OCI-LY1 (cell line): ENCODE data around the gene VDAC1.

ENCODE experiments used
- H2AFZ ChIP-seq: fragments of 200-600 bp; sonication (generic), shearing (Covaris generic); 2 replicates; pipeline ENCODE4 v1.6.0; 2014; ENCODE audit warnings: antibody characterized with exemption, mild to moderate bottlenecking, low read length
- H3F3A ChIP-seq: fragments of 200-600 bp; sonication (generic), shearing (Covaris generic); 2 replicates; pipeline ENCODE4 v1.6.0; 2014; ENCODE audit warnings: mild to moderate bottlenecking, antibody characterized with exemption, low read length, moderate library complexity; ENCODE audit not compliant: insufficient read depth
- H3K27ac ChIP-seq: fragments of 200-600 bp; sonication (generic); 2 replicates; pipeline ENCODE4 v1.5.1; 2014; ENCODE audit warnings: low read length, mixed run types, mild to moderate bottlenecking, low read depth; ENCODE audit not compliant: poor library complexity, severe bottlenecking
- H3K27me3 ChIP-seq: fragments of 200-600 bp; sonication (generic); 2 replicates; pipeline ENCODE4 v1.6.0; 2014; ENCODE audit warnings: antibody characterized with exemption, mild to moderate bottlenecking, low read length, moderate library complexity; ENCODE audit not compliant: insufficient read depth
- H3K36me3 ChIP-seq: fragments of 200-600 bp; sonication (generic); 2 replicates; pipeline ENCODE4 v1.6.1; 2014; ENCODE audit warnings: mild to moderate bottlenecking, antibody characterized with exemption, low read length, moderate library complexity, mixed read lengths; ENCODE audit not compliant: insufficient read depth
- H3K4me1 ChIP-seq: fragments of 200-600 bp; sonication (generic); 2 replicates; pipeline ENCODE4 v1.5.1; 2014; ENCODE audit warnings: mild to moderate bottlenecking, low read length, moderate library complexity; ENCODE audit not compliant: insufficient read depth, severe bottlenecking
- H3K4me2 ChIP-seq: fragments of 200-600 bp; sonication (generic), shearing (Covaris generic); 2 replicates; pipeline ENCODE4 v1.6.1; 2014; ENCODE audit warnings: low read length
- H3K4me3 ChIP-seq: fragments of 200-600 bp; sonication (generic); 2 replicates; pipeline ENCODE4 v1.5.1; 2014; ENCODE audit warnings: low read length, low read depth, mild to moderate bottlenecking, mixed read lengths; ENCODE audit not compliant: poor library complexity, severe bottlenecking
- H3K79me2 ChIP-seq: fragments of 200-600 bp; shearing (Covaris generic); 2 replicates; pipeline ENCODE4 v1.6.1; 2016; ENCODE audit warnings: mixed run types, low read length, mixed read lengths; ENCODE audit not compliant: insufficient read depth
- H3K9ac ChIP-seq: fragments of 200-600 bp; sonication (generic), shearing (Covaris generic); 2 replicates; pipeline ENCODE4 v1.6.1; 2014; ENCODE audit warnings: mild to moderate bottlenecking, low read length, mixed read lengths
- H3K9me2 ChIP-seq: fragments of 200-600 bp; sonication (generic), shearing (Covaris generic); 2 replicates; pipeline ENCODE4 v1.6.1; 2014; ENCODE audit warnings: low read depth, mild to moderate bottlenecking, low read length, mixed read lengths
- H3K9me3 ChIP-seq: fragments of 200-600 bp; shearing (Covaris generic); 2 replicates; pipeline ENCODE4 v1.6.1; 2014; ENCODE audit warnings: low read length, mixed read lengths
- H4K20me1 ChIP-seq: fragments of 200-600 bp; sonication (generic), shearing (Covaris generic); 2 replicates; pipeline ENCODE4 v1.6.0; 2016; ENCODE audit warnings: mild to moderate bottlenecking, low read length; ENCODE audit not compliant: insufficient read depth
- EZH2 ChIP-seq: fragments of 200-600 bp; sonication (generic), shearing (Covaris generic); IDR thresholded peaks from 2 replicates; pipeline ENCODE4 v1.8.0; 2017; ENCODE audit warnings: borderline replicate concordance, mixed run types, mild to moderate bottlenecking, antibody characterized with exemption, low read length, moderate library complexity, mixed read lengths
- TF ChIP-seq, protein P1 (sequence below): fragments of 200-600 bp; sonication (generic), shearing (Covaris generic); IDR thresholded peaks from 2 replicates; pipeline ENCODE4 v1.5.1; 2017; ENCODE audit warnings: mild to moderate bottlenecking, antibody characterized with exemption, low read length, moderate library complexity, mixed read lengths

The VDAC1 gene

DNA sequence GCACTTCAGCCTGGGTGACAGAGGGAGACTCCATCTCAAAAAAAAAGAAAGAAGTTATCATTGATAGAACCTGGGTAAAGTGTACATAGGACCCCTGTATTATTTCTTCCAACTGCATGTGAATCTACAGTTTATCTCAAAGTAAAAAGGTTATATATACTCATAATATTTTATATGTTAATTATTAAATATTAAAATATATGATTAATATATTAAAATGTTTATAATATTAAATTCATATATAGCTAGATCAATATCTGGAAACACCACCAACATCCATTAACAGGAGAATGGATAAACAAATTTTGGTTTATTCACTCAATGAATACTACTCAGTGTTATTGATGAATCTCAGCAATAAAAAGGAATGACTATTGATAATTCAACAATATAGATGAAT, 56.1 kb downstream of the VDAC1 start:
- Histone ChIP-seq H3K4me3 (no peak overlapping the region), H3K9ac (no peak overlapping the region), H3K9me3 (no peaks in the 10 kb centered on the region)

DNA sequence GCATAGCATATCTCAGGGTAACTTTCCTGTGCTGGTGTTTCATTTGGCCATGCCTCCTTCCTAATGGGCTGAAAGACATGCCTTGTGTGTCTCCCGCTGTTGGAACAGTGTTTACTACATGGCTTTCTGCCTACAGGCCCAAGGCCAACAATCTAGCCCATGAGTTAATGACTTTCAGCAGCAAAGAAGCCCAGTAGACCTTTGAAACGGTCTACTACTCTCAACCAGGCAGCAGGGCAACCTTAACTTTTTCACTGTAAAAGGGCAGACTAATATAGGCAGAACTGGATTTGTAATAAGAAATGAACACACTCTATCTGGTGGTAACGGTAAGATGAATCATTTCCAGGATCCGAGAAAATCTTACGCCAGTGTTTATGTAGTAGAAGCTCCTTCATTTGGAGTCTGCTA, 57.3 kb downstream of the VDAC1 start:
- H3F3A ChIP-seq: no peaks in the 10 kb centered on the region
- H3K27me3 ChIP-seq: no peaks in the 10 kb centered on the region
- no peak overlapping the region for H2AFZ ChIP-seq
- no peak overlapping the region for H3K4me3 ChIP-seq
- no peak overlapping the region for H3K4me2 ChIP-seq
- H3K79me2 ChIP-seq: no peaks in the 10 kb centered on the region
- TF ChIP-seq, protein P1, sequence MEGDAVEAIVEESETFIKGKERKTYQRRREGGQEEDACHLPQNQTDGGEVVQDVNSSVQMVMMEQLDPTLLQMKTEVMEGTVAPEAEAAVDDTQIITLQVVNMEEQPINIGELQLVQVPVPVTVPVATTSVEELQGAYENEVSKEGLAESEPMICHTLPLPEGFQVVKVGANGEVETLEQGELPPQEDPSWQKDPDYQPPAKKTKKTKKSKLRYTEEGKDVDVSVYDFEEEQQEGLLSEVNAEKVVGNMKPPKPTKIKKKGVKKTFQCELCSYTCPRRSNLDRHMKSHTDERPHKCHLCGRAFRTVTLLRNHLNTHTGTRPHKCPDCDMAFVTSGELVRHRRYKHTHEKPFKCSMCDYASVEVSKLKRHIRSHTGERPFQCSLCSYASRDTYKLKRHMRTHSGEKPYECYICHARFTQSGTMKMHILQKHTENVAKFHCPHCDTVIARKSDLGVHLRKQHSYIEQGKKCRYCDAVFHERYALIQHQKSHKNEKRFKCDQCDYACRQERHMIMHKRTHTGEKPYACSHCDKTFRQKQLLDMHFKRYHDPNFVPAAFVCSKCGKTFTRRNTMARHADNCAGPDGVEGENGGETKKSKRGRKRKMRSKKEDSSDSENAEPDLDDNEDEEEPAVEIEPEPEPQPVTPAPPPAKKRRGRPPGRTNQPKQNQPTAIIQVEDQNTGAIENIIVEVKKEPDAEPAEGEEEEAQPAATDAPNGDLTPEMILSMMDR: no peak
- no peak for TF ChIP-seq EZH2
- no peak overlapping the region for H3K27ac ChIP-seq
- no peaks in the 10 kb centered on the region for H3K9me3 ChIP-seq
- no peaks in the 10 kb centered on the region for H3K9me2 ChIP-seq
- no peaks in the 10 kb centered on the region for H3K36me3 ChIP-seq
- H4K20me1 ChIP-seq: no peaks in the 10 kb centered on the region
- H3K4me1 ChIP-seq: no peaks in the 10 kb centered on the region
- H3K9ac ChIP-seq: no peak overlapping the region

More for the DNA sequence above, 56.1 kb downstream of the VDAC1 start:
- Histone ChIP-seq H3K36me3 (no peaks in the 10 kb centered on the region), H3K27ac (no peak overlapping the region), H3K4me1 (no peaks in the 10 kb centered on the region), H3F3A (no peaks in the 10 kb centered on the region), H3K27me3 (no peaks in the 10 kb centered on the region), H4K20me1 (no peaks in the 10 kb centered on the region), H3K9me2 (no peaks in the 10 kb centered on the region), H3K79me2 (no peaks in the 10 kb centered on the region), H3K4me2 (no peak overlapping the region), H2AFZ (no peak overlapping the region)
- TF ChIP-seq EZH2: no peak
- TF ChIP-seq, protein P1: no peak

GRCh38 chr5:133945568-133945967, 59.2 kb downstream of the VDAC1 start:
- Histone ChIP-seq H3F3A (no peaks in the 10 kb centered on the region), H3K27ac (no peak overlapping the region), H2AFZ (no peak overlapping the region)

More at GRCh38 chr5:133945568-133945967, 59.2 kb downstream of the VDAC1 start:
- Histone ChIP-seq H3K4me2 (no peak overlapping the region), H3K4me1 (no peaks in the 10 kb centered on the region), H3K36me3 (no peaks in the 10 kb centered on the region), H3K79me2 (no peaks in the 10 kb centered on the region), H4K20me1 (no peaks in the 10 kb centered on the region), H3K9ac (no peak overlapping the region), H3K27me3 (no peaks in the 10 kb centered on the region), H3K9me2 (no peaks in the 10 kb centered on the region), H3K9me3 (no peaks in the 10 kb centered on the region), H3K4me3 (no peak overlapping the region)
- TF ChIP-seq EZH2: no peak
- TF ChIP-seq, protein P1: no peak
